Suprapubic skin (tissue), 2 donors: ENCODE data around the gene PABPN1.

Experiments
- EP300 ChIP-seq: sonication (generic); formaldehyde crosslinking; IDR thresholded peaks from one replicate; pipeline ENCODE4 v1.6.1; 2017; ENCODE audit warnings: antibody characterized with exemption
- POLR2A ChIP-seq, 2 donors: fragments of 450-650 bp; IDR thresholded peaks; one replicate each; pipeline ENCODE4 v1.6.1; 2017; ENCODE audit warnings: antibody characterized with exemption in 2 of 2, mild to moderate bottlenecking in 2 of 2, moderate library complexity in 2 of 2

- TF ChIP-seq EP300 = no peak
- no peak for TF ChIP-seq POLR2A (IDR thresholded peaks at IDR 0.05)
Measured at GRCh38 chr14:23326491-23327332, 5.5 kb downstream of the PABPN1 start.
